ENCODE results near the gene RIMBP2. TPM values are rescaled to one million over a fixed set of nuclear protein-coding genes. Genes with fewer than 3 reads are reported as not detected.

RIMBP2 gene
- total RNA-seq, 1 donor from 2014 or later = not detected

DNA sequence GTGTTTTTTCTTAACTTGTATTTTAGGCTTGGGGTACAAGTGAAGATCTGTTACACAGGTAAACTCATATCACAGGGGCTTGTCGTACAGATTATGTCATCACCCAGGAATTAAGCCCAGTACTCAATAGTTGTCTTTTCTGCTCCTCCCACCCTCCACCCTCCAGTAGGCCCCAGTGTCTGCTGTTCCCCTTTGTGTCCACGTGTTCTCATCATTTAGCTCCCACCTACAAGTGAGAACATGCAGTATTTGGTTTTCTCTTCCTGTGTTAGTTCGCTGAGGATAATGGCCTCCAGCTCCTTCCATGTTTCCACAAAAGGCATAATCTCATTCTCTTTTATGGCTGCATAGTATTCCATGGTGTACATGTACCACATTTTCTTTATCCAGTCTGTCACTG, 166.7 kb downstream of the RIMBP2 start:
- intact Hi-C loops (cut with DNase I) = no loop called here
- ATAC-seq (ENCODE audit: poor library complexity) = no peak
- DNase-seq = no peak

GRCh38 chr12:130547480-130548155, 168.5 kb downstream of the RIMBP2 start:
- ATAC-seq (ENCODE audit: poor library complexity) (no peak), DNase-seq (no peak)
- intact Hi-C loops (cut with DNase I) = no loop called here

- intact Hi-C loops (cut with DNase I) = no loop called here
- DNase-seq (no peak), ATAC-seq (ENCODE audit: poor library complexity) (no peak)
Observed at GRCh38 chr12:130546494-130546893, 169.6 kb downstream of the RIMBP2 start.

GRCh38 chr12:130545475-130545874, 170.6 kb downstream of the RIMBP2 start:
- DNase-seq = no peak
- intact Hi-C loops (cut with DNase I) = no loop called here

GRCh38 chr12:130540376-130540775, 175.7 kb downstream of the RIMBP2 start:
- ATAC-seq (ENCODE audit: poor library complexity) (no peak), DNase-seq (no peak)
- intact Hi-C loops (cut with DNase I) = no loop called here

More at GRCh38 chr12:130545475-130545874, 170.6 kb downstream of the RIMBP2 start:
- no peak for ATAC-seq (ENCODE audit: poor library complexity)

DNA sequence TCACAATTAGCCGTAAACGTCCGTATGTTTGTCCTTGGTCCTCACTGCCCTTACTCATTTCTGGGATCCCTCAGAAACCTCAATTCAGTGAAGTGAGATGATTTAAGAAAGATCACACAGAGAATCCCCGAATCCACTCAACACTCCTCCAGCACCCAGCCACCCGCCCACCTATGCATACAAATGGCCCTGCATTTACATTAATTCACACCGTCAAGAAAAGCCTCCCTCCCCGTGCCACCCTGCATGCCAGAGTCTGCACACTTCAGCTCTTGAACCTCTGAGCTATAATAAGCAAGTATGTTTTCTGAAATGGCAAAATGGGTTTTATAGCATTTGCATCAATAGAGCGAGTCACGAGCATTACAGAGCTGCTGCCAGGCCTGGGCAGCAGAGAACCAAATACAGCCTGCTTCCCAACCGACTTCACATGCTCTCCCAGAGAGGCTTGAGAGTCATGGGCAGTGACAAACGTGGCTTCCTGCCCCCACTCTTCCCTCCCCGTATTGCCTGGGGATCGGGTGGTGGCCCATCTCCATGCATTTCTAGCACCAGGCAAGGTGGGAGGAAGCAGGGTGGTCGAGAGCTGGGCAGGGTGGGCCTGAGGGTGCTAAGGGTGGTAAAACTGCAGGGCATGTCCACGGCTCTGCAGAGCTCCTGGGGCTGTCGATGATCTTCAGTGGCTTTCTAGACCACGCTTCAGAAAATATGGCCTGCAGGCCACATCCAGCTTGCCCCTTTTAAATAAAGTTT, 177.6 kb downstream of the RIMBP2 start:
- ATAC-seq (ENCODE audit: poor library complexity) (no peak), DNase-seq (no peak)
- intact Hi-C loops (cut with DNase I) = no loop called here

- no peak for DNase-seq
- no peak for ATAC-seq (ENCODE audit: poor library complexity)
- intact Hi-C loops (cut with DNase I) = no loop called here
Observed at GRCh38 chr12:130537655-130538054, 178.4 kb downstream of the RIMBP2 start.

DNA sequence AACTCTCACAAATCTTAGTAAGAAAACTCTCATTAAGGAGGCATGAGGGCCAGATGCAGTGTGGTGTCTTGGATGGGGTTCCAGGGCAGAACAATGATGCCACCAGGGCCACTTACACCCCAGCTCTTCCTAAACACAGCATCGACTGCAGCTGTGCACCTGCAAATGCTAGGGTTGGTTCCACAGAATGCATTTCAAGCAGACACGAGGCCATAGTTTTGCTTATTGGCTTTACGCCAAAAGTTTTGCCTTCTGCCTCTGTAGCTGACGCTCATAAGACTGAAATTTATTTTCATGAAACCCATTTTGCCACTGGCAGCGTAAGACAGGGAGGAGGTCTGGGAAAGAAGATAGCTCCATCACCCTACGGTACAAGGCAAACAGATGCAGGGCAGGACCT, 179.0 kb downstream of the RIMBP2 start:
- ATAC-seq (ENCODE audit: poor library complexity) (no peak), DNase-seq (no peak)
- intact Hi-C loops (cut with DNase I) = no loop called here

GRCh38 chr12:130530429-130530828, 185.7 kb downstream of the RIMBP2 start:
- DNase-seq (no peak), ATAC-seq (ENCODE audit: poor library complexity) (no peak)
- intact Hi-C loops (cut with DNase I) = no loop called here

- intact Hi-C loops (cut with DNase I) = no loop called here
- DNase-seq (no peak), ATAC-seq (ENCODE audit: poor library complexity) (no peak)
Observed at GRCh38 chr12:130529781-130530180, 186.3 kb downstream of the RIMBP2 start.

- DNase-seq = no peak
- ATAC-seq (ENCODE audit: poor library complexity) = no peak
- intact Hi-C loops (cut with DNase I) = no loop called here
Observed at GRCh38 chr12:130527239-130527638, 188.9 kb downstream of the RIMBP2 start.

- no peak for ATAC-seq (ENCODE audit: poor library complexity)
- DNase-seq = no peak
- intact Hi-C loops (cut with DNase I) = no loop called here
Observed at GRCh38 chr12:130526813-130527212, 189.3 kb downstream of the RIMBP2 start.

DNA sequence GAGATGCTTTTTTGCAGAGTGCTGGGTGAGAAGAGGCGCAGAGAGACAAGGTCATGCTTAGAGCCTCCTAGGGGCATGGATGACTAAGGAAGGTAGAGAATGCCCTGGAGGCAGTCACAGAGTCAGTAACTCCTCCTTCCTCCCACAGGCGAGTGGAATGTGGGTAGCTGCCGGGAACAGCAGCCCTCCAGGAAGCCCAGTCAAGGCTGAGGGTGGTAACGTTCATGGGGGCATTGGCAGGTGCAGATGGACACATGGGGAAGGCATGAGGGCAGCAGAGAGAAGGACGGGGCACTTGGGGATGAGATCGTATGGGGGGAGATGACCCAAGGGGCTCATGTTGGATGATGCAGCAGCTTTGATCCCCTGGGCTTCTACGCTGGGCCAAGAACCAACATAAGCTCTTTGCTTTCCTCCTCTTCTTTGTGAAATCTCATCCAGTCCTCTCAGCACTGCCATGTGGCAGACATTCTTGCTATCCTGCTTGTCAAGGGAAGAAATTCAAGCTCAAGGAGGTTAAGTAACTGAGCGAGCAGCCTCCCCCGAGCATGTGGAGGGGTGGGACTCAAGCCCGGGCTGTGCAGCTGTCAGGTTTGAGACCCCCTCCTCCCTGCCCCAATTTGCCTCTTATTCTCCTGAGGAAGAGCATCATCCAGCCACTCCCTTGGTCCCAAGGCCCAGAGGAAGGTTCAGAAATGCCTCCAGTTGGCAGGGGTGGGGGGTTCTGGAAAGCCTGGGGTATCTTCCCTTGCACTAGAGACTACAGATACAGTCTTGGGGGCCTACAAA, 190.5 kb downstream of the RIMBP2 start:
- intact Hi-C loops (cut with DNase I) = no loop called here
- DNase-seq = no peak
- ATAC-seq (ENCODE audit: poor library complexity) = no peak

DNA sequence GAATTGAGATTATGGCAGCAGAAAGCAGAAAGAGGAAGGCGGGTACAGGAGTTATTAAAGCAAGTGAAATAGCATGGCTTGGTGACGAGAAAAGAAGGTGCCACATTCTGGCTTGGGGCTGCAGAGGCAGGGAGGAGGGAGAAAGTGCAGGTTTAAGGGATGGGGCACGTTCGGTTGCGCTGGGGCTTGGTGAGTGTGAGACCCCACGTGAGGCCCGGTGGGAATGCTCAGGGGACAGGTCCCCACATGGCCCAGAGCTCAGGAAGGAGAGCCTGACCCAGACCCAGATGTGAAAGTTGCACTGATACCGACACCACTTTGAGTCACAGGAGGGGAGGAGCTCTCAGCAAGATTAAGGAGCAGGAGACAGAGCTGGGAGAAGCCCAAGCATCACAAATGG, 191.3 kb downstream of the RIMBP2 start:
- intact Hi-C loops (cut with DNase I) = no loop called here
- ATAC-seq (ENCODE audit: poor library complexity) = no peak
- no peak for DNase-seq

DNA sequence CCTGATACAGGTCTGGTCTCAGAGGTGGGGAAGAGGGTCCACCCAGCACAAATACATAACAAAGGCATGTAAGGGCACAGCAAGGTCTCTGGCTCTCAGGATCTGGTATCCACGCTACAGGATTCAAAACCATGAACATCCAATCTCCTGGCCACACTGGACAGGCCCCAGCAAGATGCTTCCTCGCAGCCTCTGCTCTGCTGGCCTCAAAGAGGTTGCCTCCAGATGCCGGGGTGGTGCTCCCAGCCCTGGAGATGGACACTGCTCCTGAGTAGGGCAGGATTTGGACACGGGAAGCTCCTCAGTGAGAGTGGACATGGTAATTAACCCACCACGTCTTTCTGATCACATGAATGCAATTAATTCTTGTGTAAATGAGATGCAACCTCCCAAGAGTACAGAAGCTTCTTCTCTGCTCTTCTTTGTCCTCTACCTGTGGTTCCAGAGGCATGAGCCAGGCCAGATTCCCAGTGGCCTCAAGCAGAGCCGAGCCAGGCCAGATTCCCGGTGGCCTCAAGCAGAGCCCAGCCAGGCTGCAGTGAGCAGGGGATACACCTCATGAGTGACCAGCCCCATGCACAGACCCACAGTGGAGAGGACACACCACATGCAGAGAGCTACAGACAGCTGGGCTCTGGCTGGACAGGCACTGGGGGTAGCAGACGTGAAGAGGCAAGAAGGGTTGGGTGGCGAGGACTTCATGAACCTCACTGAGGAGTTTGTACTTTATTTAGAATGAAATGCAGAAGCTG, 192.1 kb downstream of the RIMBP2 start:
- intact Hi-C loops (cut with DNase I) = no loop called here
- no peak for DNase-seq
- ATAC-seq (ENCODE audit: poor library complexity) = no peak

DNA sequence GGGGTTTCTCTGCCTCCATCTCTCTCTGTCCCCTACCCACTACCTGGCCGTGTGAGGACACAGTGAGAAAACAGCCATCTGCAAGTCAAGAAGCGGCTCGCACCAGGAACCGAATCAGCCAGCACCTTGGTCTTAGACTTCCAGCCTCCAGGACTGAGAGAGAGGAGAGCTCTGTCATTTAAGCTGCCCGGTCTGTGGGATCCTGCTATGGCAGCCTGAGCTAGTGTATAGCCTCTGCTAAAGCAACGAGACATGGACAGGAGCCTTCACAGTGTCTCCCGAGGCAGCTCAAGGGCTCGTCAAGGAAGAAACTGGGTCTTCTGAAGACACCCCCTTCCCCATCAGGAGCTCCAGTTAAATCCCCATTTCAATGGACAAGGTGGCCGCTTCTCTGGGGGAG, 192.9 kb downstream of the RIMBP2 start:
- ATAC-seq (ENCODE audit: poor library complexity) = no peak
- DNase-seq = no peak
- intact Hi-C loops (cut with DNase I) = no loop called here

- intact Hi-C loops (cut with DNase I) = no loop called here
- DNase-seq (no peak), ATAC-seq (ENCODE audit: poor library complexity) (no peak)
Observed at GRCh38 chr12:130522244-130522834, 193.8 kb downstream of the RIMBP2 start.

DNA sequence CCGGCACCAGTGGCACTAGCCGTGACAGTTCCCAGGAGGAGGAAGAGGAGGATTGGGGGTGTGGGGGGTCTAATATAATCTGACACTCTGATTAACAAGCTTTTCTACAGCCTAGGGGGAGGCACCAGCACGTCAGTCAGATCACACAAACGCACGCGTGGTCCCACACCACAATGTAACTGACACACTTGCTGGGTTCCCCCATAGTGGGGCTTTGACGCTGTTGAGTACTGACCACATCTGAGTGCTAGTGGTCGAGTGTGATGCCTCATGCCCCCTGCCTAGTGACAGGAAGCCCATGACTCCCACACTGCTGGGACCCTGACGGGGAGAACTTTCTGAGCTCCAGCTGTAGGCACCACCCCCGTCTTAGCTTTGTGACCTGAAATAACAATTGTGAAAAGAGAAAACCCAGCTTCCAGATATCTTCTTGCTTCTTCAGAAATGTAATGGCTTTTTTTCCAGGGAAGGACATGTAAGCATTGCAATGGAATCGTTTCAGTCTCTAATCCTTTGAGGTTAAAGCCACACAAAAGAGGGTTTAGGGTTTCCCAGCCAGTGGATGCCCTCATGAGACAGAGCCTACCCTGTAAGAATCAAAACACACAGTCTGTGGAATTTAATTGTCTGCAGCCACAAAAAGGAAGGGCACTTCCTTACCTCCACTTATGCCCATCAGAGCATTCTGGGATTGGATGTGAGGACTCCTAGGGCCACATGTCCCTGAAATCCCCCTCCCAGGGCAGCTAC, 194.5 kb downstream of the RIMBP2 start:
- ATAC-seq (ENCODE audit: poor library complexity) (no peak), DNase-seq (no peak)
- intact Hi-C loops (cut with DNase I) = no loop called here
